ENCODE measurements around the gene SETBP1.

The SETBP1 gene

DNA sequence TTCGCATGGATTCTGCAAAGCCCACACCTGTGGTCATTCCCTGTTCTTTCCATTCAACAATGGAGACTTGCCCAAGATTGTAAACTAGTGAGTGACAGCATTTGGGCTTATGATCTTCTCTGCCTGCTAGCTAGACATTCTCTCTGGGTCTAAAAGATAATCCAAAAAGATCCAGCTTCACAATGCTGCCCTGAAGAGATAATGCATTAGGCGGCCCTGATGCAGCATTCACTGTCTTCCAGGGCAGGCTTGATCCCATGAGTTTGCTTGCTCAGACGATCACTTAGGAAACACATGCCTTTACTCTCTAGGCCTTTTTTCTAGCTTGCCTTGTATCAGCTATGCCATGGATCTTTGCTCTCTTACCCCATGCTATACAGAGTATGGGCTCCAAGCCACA is 196.1 kb downstream of the SETBP1 start:
- no peak for DNase-seq (ENCODE audit: low read depth)

DNA sequence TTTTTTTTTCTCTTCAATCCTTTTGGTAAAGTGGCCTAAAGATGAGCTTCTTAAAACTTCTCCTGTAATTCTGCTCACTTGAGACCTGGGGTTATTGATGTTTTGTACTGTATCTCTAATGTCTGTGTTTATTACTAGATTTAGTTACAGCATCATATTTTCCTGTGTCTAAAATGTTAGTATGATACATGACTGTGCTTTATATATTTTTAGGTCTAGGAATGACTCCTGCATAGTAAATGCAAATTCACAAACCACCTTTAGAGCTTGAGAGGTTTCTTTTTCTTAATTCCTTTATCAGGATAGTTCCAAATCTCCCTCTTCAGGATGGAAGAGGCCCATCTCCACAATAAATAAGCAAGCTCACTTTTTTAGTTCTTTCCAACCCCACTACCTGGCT is 197.6 kb downstream of the SETBP1 start:
- DNase-seq (ENCODE audit: low read depth): no peak

DNA sequence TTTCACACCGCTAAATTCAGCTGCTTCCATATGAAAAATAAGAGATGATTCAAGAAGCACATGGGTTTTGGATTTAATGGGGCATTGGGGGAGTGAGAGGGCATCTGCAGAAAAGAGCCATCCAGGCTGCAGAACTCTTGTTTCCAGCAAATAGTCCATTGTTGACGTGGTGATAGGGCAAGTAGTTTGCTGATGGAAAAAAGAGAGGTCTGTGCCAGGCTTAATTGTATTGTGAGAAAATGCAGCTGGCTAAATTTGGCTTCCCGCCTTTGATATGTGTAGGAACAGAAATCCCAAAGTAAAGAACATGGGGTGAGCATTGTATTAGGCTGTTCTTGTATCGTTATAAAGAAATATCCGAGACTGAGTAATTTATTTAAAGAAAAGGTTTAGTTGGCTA is 199.5 kb downstream of the SETBP1 start:
- no peak for DNase-seq (ENCODE audit: low read depth)

DNA sequence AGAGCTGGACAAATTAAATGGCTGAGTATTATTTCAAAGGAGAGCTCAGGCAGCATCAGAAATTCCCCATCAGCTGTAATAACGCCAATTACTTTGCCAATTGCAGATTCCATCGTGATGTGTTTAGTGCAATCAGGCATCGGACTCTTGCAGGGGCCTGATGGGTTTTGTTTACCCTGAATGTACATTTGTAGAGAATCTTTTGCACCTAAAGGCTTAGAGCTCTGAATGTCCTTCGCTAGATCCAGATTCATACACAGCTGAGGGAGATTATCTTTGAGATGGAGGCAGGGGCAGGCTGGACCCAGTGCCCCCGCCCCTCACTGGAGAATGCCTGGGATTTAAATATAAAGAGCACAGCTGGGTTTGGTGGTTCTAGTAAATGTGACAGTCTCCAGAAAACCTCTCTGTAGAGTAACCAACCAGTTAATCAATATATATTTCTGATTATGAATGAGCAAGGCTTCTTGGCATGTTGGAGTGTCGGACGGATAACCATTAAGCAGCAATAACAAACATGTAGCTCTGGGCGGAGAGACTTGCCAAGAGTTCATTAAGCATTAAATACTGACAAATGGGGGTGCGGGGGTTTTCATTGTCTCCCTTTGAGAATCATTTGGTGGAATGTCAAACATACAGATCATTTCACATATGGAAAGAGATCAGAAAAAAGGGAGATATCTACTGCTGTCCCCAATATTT is 200.9 kb downstream of the SETBP1 start:
- no peak for DNase-seq (ENCODE audit: low read depth)

DNA sequence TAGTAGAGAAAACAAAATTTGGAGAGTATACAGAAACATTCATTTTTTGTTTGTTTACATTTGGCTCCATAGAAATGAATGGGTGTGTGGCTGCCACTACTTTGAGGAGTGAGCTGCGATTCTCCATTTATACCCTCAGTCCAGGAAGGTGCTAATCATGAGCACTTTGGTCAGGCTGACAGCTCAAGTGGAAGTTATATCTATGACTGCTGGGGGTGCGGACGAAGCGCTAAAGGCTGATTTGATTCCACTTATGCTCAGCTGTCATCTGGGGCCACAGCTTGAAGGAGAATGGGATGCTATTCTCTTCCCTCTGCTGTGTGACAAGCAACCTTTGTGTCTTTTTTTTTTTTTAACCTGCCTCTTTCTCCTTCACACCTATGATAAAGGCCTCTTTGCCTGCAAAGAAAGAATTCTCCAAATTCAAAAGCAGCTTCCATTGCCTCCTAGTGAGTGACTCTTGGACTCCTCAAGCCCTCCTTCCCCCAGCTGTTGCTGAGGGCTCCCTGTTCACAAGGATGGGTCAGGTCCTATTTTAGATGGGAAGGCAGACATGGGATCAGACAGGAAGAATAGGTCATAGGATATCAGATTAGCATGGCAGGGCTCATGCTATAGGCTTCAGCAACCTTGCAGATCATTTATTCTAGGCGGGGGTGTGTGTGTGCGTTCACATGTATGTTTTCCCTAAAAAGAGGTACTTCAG is 201.6 kb downstream of the SETBP1 start:
- no peak for DNase-seq (ENCODE audit: low read depth)

DNA sequence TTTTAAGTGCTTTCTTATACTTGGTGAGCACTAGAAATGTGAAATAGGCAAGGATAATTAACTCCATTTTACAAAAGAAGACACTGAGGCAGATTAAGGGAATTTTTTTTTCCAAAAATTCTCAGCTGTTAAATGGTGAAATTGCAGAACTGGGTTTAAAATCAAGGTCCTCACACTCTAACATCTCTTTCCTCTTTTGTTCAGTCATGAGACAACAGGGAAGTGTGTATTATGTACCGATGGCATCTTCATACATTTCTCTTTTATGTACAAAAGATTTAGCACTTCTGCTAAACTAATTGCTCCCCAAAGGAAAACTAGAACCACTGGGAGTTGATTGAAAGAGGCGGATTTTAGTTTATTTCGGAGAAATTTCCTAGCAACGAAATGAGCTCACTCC is 203.0 kb downstream of the SETBP1 start:
- DNase-seq (ENCODE audit: low read depth): no peak

DNA sequence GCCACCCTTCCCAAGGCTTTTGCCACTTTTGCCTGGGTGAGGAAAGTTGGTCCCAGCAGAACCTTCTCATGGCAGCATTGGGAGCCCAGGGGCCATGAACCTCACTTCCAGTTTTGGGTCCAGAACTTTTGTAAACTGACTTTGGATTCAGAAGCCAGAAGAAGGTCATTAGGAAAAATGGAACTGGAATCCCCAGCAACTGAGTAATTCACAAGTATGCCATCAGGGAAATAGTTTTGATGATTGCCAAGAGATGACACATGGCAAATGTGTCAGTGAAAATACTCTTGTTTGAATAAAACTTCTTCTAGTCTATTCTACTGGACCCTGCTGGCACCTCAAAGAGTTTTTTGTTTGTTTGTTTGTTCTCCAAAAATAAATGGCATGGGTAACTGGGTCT is 203.7 kb downstream of the SETBP1 start:
- no peak for DNase-seq (ENCODE audit: low read depth)

DNA sequence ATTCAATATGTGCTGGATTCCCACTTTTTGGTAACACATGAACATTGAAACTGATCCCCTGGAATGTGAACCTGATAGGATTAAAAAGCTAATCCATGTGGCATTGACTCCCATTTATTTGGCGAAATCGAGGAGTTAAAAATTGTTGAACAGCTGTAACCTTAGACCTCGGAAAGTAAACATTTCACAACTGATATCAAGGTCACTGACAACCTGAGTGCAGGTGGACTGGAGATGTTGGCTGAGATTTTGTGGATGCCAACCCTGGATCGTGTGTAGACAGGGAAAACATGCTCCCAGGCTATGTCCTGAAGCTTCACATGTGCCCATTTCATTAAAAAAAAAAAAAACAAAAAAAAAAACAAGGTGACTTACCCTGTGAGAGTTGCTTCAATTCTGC is 204.8 kb downstream of the SETBP1 start:
- DNase-seq (ENCODE audit: low read depth): no peak

DNA sequence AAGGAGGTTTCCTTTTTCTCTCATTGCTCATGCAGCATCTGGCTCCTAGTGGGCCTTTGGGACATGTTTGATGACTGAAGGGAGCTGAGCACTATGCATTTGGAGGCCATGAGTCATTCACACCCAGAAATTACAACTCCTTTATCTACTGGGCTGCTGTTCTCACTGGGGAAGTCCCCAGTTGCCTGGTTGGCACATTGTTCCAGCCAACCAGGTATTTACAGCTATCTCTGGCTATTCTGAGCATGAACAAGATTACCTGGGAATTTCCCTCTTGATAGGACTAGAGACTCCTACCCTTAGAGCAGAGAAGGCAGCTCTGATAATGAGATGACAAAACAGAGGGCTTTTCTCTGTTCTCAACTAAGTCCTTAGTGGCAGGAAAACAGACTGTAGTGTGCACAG is 206.5 kb downstream of the SETBP1 start:
- no peak for DNase-seq (ENCODE audit: low read depth)

DNA sequence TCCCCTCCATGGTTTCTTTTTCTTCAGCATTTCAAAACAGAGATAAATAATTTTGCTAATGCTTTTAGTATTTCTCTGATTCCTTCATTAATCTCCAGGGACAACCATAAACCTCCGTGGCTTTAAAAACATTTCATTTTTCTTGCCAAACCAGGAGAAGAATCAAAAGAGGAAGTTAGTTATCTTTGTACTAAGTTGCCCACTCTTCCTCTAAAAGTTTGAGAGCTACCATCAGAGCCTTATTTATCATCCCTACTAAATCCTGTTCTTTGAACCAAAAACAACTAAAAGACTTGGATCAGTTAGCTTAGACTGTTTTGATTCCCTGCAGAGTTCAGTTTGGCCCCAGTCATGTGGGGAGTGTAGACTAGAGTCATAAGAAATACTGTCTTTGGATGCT is 208.4 kb downstream of the SETBP1 start:
- no peak for DNase-seq (ENCODE audit: low read depth)

DNA sequence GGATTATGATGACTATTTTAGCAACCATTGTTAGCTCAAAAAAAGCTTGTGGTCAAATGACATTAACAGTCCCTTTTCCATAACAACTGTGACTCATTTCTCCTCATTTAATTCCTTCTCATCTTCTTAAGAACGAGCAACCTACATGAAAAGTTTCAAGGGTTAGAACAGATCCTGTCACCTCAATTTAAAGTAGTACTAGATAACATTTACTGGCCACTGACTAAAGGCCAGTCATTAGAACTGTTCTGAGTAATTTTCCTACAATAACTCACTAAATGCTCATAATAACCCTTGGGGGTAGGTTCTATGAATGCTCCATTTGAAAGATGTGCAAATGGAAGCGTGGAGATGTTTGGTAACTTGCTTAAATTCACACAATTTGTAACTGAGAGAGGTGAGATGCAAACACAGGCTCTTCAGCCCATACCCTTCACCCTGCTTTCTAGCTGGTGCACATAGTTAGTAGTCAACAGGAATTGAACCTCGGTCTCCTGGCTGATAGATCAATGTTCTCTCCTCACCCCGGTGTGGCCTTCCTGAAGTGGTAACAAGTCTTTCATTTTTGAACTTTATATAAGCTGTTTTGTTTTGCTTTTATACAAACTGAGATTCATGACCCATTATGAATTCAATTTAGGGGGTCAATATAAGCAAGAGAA is 212.5 kb downstream of the SETBP1 start:
- no peak for DNase-seq (ENCODE audit: low read depth)

DNA sequence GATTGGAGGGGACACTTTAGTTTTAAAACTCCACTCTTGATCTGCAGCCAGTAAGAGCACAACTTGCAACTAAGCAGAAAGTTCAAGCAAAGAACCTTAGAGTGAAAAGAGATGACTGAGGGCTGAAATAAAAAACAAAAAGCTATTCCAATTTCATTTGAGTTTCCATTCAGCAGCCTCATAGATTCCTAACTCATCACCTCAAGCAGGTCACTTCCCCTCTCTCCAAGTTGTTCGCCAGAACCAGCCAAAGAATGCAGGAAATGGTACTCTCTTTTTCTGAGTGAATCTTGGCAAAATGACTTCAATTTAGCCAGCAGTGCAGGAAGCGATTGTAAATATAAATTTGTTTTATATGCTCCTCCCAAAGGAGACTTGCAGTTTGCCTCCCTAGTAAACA is 213.3 kb downstream of the SETBP1 start:
- DNase-seq (ENCODE audit: low read depth): no peak

DNA sequence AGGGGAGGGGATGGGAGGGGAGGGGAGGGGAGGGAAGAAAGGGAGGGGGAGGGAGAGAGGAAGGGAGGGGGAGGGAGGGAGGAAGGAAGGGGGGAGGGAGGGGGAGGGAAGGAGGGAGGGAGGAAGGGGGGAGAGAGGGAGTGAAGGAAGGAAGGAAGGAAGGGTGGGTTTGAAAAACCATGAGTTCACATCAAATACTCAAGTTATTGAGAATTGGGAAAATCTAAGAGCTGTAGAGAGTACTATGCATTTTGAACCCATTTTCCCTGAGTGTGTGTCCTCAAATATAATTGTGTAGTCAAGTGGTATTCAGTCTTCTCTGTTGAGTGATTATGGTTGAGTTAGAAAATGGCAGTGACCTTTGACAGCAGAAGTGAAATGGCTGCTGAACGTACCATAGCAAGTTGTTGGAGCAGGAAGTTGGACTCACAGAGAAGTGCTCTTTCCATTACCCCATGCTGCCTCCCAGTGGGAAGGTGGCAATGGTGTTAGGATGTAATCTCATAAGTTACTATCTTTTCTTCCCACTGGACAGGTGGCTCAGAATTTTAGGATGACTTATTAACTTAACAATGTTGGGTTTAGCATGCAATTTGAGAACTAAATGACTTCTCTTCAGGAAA is 214.6 kb downstream of the SETBP1 start:
- no peak for DNase-seq (ENCODE audit: low read depth)

DNA sequence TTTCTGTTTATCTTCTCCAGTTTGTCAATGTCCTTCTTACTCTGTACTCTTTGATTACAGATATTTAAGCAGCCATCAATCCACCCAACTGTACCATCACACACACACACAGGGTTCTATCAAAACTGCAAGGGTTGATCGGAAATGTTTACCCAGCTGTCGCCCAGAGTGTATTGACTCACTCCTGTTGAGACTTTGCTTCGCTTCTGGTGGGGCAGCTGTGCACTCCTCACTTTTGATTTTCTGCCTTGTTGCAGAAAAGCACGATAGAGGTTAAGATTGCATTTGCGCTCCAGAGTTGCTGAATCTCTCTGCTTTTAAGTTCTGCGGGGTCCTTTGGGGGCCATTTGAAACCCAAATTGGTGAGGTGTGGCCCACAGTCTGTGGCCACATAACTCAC is 216.2 kb downstream of the SETBP1 start:
- DNase-seq (ENCODE audit: low read depth): no peak

DNA sequence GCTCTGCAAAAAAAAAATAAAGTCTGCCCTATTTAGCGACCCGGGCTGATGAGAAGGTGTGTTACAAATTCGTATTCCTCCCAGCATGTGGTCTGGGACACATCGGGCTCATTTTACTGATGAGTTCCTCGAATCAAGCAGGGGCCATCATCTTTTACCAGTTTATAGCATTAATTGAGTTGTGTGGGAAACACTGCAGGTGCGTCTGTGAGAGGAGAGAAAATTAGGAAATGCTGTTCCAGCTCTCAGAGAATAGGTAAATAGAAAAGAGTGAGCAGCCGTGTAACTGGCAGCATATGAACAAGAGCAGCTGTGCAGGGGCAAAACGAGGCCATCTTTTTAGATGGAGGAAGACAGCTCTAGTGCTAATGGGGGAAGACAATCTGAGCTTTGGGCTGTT is 216.7 kb downstream of the SETBP1 start:
- DNase-seq (ENCODE audit: low read depth): no peak

DNA sequence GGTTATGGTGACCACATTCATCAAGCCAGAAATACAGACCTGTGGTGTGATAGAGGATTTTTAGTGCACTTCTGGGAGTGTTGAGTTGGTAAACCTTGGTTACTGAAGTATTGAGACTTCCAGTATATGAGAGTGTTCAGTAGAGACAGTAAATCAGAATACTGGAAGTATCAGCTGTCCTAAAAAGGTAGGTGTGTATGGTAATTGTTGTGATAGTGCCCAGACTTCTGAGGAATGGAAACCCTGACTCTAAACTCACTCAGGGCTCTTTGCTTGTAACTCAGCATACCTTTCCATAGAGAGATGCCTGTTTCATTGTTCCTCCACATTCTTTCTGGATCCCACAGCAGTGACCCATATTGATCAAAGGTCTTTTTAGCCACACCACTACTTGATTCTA is 217.1 kb downstream of the SETBP1 start:
- DNase-seq (ENCODE audit: low read depth): no peak

DNA sequence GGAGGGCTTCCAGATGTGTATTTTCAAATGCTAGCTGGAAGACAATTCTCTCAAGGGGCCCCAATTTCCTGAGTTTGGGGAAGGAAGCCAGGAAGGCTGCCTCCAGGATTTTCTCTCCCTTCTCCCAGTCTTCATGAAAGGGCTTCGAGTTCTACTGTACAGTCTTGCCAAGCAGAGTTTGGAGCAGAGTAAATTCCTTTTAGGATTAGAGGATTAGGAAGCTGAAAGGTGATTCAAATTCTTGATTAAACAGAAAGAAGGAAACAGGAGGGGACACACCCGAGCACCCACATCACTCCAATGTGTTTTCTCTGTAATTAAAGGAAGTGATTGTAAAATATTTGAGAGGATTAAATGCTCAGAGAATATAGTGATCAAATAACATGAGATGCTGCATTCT is 217.8 kb downstream of the SETBP1 start:
- DNase-seq (ENCODE audit: low read depth): no peak

DNA sequence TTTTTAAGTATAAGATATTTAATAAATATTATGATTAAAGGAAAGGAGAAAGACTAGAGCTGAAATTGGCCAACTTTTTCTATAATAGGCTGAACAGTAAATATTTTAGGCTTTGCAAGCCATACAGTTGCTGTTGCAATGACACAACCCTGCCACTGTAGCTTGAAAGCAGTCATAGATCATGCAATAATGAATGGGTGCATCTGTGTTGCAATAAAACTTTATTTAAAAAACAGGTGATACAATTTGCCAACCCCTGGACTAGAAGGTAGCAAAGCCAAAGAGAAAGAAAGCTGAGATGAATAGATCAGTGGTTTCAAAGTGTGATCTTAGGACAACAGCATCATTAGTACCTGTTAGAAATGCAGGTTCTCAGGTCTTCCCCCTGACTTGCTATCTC is 219.1 kb downstream of the SETBP1 start:
- DNase-seq (ENCODE audit: low read depth): no peak

DNA sequence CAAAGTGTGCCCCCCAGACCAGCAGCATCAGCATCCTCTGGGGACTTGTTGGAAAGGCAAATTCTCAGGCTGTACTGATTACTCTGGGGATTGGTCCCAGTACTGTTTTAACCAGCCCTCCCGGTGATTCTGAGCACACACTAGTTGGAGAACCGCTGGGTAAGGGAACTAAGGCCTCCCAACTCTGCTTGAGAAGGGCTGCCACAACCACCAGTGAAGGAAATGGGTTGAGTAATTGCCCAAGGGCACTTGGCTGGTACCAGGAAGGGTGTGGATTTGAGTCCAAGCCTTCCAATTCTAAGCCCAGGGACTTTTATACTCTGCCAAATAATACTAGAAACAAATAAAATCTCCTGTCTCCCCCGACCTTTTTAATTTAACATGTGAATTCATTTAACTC is 219.9 kb downstream of the SETBP1 start:
- no peak for DNase-seq (ENCODE audit: low read depth)

DNA sequence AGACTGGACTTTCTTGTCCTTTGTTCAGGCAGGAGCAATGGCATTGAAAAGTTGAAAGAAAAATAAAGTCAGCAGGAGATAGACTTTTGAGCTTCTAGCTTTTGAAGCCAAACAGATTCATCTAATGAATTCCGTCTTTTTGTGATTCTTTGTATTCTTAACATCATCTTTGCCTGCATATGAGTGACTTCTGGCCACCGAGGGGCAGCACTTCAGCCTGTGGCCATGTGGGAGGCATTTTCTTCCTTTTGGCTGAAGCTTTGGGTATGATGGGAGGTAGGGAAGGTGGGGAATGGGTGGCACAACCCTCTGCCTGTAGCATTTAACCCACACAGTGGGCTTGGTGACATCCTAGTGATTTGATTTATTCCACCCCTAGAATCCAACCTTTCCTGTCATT is 220.6 kb downstream of the SETBP1 start:
- DNase-seq (ENCODE audit: low read depth): no peak

DNA sequence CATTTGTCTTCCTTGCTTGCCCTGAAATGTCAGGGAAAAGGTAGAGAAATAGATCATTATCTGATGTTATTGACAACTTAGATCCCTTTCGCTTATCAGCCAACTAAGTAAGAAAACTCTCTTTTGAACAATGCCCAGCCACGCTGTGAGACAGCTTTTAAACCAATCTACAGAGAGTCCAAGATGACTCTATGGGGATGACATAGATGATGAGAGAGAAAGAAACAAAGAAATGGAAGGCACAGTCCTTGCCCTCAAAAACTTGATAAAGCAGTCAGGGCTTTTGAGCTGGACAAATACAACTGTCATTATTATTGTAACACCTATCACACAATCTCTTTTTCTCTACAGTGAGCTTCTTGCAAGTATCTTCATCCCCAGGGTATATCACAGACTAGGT is 222.6 kb downstream of the SETBP1 start:
- DNase-seq (ENCODE audit: low read depth): no peak

DNA sequence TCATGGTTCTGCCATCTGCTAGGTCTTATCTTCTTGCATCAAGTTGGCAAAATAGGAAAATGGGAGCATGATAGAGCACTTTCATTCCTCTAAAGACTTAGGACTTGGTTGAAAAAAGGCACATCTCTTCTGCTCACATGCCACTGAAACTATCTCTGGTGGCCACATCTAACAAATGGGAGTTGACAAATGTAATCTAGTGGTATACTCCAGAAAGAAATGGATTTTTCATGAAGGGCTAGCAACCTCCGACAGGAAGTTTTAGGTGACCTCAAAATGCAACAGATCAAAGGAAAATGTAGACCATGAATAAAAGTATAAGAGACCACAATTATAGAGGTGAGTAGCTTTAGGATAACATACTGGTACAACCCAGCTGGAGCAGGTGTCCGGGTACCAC is 224.1 kb downstream of the SETBP1 start:
- no peak for DNase-seq (ENCODE audit: low read depth)

DNA sequence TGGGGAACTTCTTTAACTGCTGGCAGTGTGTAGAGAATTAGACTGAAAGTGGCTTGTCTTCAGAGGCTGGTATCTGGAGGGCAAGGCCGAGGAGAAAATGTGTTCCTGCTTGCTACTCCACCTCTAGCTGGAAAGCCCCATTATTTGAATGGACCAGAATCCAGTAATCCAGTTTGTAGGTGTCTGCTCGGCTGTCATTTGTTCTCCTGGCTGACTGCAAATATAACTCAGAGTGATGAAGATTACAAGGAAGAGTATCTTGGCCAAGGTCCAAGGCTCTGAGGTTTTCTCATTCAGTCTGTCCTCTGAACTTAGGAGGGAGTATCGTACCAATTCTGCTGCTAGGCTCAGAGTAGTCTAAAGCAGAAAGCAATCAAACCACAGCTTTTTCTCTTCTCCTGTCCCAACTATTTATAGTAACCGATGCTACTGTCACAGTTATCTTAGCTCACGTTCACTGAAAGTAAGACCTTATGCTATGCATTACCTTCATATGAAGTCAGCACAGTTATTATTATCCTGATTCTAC is 228.6 kb downstream of the SETBP1 start:
- DNase-seq (ENCODE audit: low read depth): no peak
